Fibroblast of mammary gland (primary cell): Measurements from ENCODE around the gene SYVN1.

Experiments
- DNase-seq: peaks from one replicate; pipeline ENCODE4 v3.0.0-alpha.2; 2010; ENCODE audit warnings: low read depth
- H3K4me3 ChIP-seq: 2 replicates; pipeline ENCODE4 v1.5.1; 2011; ENCODE audit warnings: low read depth, mild to moderate bottlenecking, low read length, moderate library complexity; ENCODE audit not compliant: control insufficient read depth
- TF ChIP-seq, protein P1 (sequence below): conservative IDR thresholded peaks from 2 replicates; pipeline ENCODE4 v1.5.1; 2011; ENCODE audit warnings: low read depth, low read length, inconsistent platforms; ENCODE audit not compliant: control insufficient read depth, insufficient read depth

Gene SYVN1

GRCh38 chr11:65136515-65137096 lies 2.3 kb upstream of the SYVN1 start:
- H3K4me3 ChIP-seq = no peak overlapping the region
- DNase-seq = no peak

GRCh38 chr11:65135633-65136145 lies 1.4 kb upstream of the SYVN1 start:
- TF ChIP-seq, protein P1, sequence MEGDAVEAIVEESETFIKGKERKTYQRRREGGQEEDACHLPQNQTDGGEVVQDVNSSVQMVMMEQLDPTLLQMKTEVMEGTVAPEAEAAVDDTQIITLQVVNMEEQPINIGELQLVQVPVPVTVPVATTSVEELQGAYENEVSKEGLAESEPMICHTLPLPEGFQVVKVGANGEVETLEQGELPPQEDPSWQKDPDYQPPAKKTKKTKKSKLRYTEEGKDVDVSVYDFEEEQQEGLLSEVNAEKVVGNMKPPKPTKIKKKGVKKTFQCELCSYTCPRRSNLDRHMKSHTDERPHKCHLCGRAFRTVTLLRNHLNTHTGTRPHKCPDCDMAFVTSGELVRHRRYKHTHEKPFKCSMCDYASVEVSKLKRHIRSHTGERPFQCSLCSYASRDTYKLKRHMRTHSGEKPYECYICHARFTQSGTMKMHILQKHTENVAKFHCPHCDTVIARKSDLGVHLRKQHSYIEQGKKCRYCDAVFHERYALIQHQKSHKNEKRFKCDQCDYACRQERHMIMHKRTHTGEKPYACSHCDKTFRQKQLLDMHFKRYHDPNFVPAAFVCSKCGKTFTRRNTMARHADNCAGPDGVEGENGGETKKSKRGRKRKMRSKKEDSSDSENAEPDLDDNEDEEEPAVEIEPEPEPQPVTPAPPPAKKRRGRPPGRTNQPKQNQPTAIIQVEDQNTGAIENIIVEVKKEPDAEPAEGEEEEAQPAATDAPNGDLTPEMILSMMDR = no peak
- H3K4me3 ChIP-seq = peak overlapping the region; percentile 89

More at GRCh38 chr11:65136515-65137096, 2.3 kb upstream of the SYVN1 start:
- TF ChIP-seq, protein P1 = no peak

DNA sequence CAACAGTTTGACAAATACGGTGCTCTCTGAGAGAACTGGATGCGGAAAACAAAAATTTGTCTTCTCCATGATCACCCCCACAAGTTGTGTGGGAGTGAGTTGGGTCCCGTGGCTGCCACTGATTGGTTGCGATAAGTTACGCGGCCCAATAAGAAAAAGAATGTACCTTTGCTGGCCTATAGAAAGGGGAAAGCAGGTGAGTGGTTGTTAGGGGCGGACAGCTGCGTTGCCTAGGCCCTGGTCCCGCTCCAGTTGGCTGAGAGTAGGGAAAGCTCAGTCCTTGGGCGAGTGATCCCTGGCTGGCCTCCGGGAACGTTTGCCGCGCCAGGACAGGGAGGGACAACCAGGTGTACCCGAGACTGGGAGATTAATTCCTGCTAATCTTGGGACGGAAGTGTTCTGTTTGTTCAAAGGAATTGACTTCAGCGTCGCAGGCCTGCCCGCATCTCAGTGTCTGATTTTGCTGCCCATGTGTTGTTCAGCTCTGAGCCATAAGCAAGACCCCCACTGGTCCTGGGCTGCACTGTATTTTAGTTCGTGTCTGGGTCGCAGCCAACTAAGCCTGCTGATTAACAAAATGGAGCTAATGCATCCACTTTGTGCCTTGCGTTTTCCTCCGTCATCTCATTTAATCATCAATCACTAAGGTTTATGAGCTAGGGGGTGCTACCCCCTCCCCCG lies 773 bp upstream of the SYVN1 start:
- H3K4me3 ChIP-seq = peak overlapping the region; percentile 89
- TF ChIP-seq, protein P1 = no peak
- DNase-seq = peak; percentile 95

More at GRCh38 chr11:65135633-65136145, 1.4 kb upstream of the SYVN1 start:
- no peak for DNase-seq

GRCh38 chr11:65133724-65134123 lies 595 bp downstream of the SYVN1 start:
- peak overlapping the region; percentile 89 for H3K4me3 ChIP-seq
- peak; percentile 47 for DNase-seq

DNA sequence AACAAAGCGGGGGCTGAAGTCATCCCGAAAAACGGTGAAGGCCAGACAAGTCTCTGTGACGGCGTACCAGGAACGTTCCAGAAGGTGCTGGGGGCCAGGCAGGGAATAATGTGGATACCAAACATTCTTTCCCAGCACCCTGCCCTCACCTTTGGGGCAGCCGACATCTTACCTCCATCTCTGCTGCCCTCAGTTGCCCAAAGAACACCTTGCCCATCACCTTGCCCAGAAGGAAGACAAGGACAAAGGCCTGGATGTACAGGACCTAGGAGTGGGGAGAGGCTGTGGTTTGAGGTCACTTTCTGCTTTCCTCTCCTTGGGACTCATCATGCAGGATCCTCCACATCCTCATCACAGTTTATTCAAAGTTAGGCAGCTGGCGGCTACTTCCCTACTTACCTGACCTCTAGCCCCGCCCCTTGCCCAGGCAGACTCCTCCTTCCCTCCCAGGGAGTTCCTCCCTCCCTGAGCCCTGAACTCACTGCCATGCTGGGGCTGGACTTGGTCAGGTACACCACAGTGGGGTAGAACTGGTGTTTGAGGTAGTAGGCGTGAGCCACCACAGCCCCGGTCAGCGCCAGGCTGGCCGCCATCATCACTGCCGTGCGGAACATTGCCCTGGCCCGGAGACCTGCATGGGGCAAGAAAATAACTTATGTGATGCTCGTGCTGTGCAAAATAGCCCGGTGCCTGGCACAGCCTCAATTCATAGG lies 1.2 kb downstream of the SYVN1 start:
- TF ChIP-seq, protein P1 = no peak
- DNase-seq = no peak
- peak overlapping the region; percentile 89 for H3K4me3 ChIP-seq

More at GRCh38 chr11:65133724-65134123, 595 bp downstream of the SYVN1 start:
- TF ChIP-seq, protein P1 = no peak

DNA sequence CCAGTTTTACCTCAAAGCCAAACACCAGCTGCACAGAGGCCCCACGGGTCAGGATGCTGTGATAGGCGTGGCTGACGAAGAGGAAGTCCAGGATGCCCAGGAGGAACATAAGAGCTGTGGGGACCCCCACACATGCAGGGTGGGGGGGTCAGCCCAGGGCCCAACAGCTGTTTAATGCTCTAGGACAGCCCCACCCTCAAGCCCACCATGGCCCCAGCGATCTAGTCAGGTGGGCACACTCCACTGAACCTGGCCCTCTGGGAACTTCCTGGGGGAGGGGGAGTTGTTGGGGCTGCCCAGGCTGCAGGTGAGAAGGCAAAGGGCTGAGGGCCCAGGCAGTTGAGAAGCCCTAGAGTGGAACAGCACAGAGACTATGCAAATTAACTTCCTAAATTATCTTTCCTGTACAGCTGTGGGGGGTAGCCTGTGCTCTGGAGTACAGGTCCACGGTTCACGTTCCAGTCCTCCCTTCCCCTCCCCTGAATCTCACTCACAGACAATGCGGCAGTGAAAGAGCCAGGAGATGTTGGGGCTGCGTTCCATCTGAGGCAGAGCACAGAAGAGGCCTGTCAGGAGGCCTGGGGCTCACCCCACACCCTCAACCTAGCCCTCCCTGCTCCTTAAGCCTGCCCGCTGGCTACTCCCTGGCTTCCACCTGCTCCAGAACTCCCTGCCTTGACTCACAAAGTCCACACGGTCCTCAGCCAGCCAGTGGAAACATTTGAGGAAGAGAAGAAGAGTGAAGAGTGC lies 1.9 kb downstream of the SYVN1 start:
- no peak overlapping the region for H3K4me3 ChIP-seq
- TF ChIP-seq, protein P1 = no peak
- no peak for DNase-seq
